SU-DHL-6 (cell line): ENCODE measurements around the gene ETNK2.

Experiments
- CTCF ChIP-seq: fragments of 200-600 bp; sonication (generic); IDR thresholded peaks from one replicate; pipeline ENCODE4 v1.5.1; 2017; ENCODE audit warnings: antibody characterized with exemption, mild to moderate bottlenecking, low read length, moderate library complexity; ENCODE audit not compliant: insufficient read depth, poor library complexity, severe bottlenecking
- EZH2phosphoT487 ChIP-seq: fragments of 200-600 bp; sonication (generic), shearing (Covaris generic); conservative IDR thresholded peaks from 2 replicates; pipeline ENCODE4 v1.6.1; 2018; ENCODE audit warnings: mild to moderate bottlenecking, antibody characterized with exemption, low read length, moderate library complexity, mixed read lengths

- TF ChIP-seq CTCF (no peak), EZH2phosphoT487 (no peak)
Observed at GRCh38 chr1:204199579-204199978, 47.7 kb upstream of the ETNK2 start.
